Endothelial cell (in vitro differentiated cells): ENCODE data around the gene DNMT1. TPM values are rescaled to one million over a fixed set of nuclear protein-coding genes. Genes with fewer than 3 reads are reported as not detected.
A peak's percentile ranks its signal among the peaks of the same experiment; 100 is the strongest.

Source experiments
- DNase-seq: peaks from one replicate; pipeline ENCODE4 v3.0.0; 2021; ENCODE audit warnings: low spot score
- H3K27ac Mint-ChIP-seq: one replicate; pipeline ENCODE4 v1.8.0; 2021; ENCODE audit warnings: mixed read lengths, inconsistent platforms; ENCODE audit not compliant: unreplicated experiment
- H3K27me3 Mint-ChIP-seq: one replicate; pipeline ENCODE4 v1.8.0; 2021; ENCODE audit warnings: mild to moderate bottlenecking, moderate library complexity, mixed read lengths, inconsistent platforms; ENCODE audit not compliant: unreplicated experiment
- H3K36me3 Mint-ChIP-seq: one replicate; pipeline ENCODE4 v1.8.0; 2021; ENCODE audit warnings: mild to moderate bottlenecking, low read depth, mixed read lengths, inconsistent platforms; ENCODE audit not compliant: unreplicated experiment
- H3K4me1 Mint-ChIP-seq: one replicate; pipeline ENCODE4 v1.8.0; 2021; ENCODE audit warnings: mild to moderate bottlenecking, mixed read lengths, inconsistent platforms; ENCODE audit not compliant: unreplicated experiment
- H3K4me3 Mint-ChIP-seq: one replicate; pipeline ENCODE4 v1.8.0; 2021; ENCODE audit warnings: mild to moderate bottlenecking, mixed read lengths, inconsistent platforms; ENCODE audit not compliant: unreplicated experiment
- H3K9me3 Mint-ChIP-seq: one replicate; pipeline ENCODE4 v1.8.0; 2021; ENCODE audit warnings: mixed read lengths, inconsistent platforms; ENCODE audit not compliant: unreplicated experiment
- total RNA-seq: library from RNA; stranded (reverse); fragmentation: NEBNext Ultra II Directional; extraction: Animal tissue kit (Norgen Biotek cat#: 25700); gene quantifications from one replicate; pipeline ENCODE4 v1.2.1, GENCODE V29; 2021; ENCODE audit not compliant: unreplicated experiment
- TF ChIP-seq, protein P1 (sequence below): fragments of 200-600 bp; sonication (generic); IDR thresholded peaks from one replicate; pipeline ENCODE4 v1.5.0; 2021; ENCODE audit warnings: antibody characterized with exemption; ENCODE audit not compliant: unreplicated experiment

DNMT1 gene
- total RNA-seq, 1 donor from 2014 or later = 119 TPM

DNA sequence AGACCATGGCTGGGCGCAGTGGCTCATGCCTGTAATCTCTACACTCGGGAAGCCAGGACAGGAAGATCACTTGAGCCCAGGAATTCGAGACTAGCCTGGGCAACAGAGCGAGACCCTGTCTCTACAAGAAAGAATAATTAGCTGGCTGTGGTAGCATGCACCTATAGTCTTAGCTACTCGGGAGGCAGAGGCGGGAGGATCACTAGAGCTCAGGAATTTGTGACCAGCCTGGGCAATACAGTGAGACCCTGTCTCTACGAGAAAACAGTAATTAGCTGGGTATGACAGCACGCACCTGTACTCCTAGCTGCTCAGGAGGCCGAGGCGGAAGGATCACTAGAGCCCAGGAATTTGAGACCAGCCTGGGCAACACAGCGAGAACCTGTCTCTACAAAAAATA is 7.4 kb downstream of the DNMT1 start:
- H3K9me3 Mint-ChIP-seq = no peaks in the 10 kb centered on the region
- TF ChIP-seq, protein P1, sequence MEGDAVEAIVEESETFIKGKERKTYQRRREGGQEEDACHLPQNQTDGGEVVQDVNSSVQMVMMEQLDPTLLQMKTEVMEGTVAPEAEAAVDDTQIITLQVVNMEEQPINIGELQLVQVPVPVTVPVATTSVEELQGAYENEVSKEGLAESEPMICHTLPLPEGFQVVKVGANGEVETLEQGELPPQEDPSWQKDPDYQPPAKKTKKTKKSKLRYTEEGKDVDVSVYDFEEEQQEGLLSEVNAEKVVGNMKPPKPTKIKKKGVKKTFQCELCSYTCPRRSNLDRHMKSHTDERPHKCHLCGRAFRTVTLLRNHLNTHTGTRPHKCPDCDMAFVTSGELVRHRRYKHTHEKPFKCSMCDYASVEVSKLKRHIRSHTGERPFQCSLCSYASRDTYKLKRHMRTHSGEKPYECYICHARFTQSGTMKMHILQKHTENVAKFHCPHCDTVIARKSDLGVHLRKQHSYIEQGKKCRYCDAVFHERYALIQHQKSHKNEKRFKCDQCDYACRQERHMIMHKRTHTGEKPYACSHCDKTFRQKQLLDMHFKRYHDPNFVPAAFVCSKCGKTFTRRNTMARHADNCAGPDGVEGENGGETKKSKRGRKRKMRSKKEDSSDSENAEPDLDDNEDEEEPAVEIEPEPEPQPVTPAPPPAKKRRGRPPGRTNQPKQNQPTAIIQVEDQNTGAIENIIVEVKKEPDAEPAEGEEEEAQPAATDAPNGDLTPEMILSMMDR = no peak
- no peak overlapping the region for H3K4me3 Mint-ChIP-seq
- H3K27me3 Mint-ChIP-seq = peaks cover 3% of the 10 kb centered on the region
- H3K4me1 Mint-ChIP-seq = peaks cover 8% of the 10 kb centered on the region
- H3K27ac Mint-ChIP-seq = peak overlapping the region; percentile 70
- peaks cover 13% of the 10 kb centered on the region for H3K36me3 Mint-ChIP-seq
- DNase-seq = no peak

DNA sequence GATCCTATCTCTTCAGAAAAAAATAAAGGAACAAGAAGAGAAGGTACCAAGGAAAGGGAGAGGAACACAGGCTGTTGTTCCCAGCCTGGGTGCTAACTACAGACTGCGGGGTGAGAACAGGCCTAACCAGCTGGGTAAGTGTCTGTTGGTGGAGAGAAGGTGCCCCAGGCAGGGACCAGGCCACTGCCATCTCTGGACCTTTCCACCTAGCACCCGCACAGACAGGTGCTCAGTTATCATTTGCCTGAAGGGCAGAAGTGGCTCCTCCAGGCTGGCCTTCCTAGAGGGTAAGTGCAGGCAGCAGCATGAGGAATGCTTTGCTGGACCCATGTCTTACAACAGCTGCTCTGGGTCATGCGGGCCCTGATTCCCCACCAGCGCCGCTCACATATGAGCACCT is 10.1 kb downstream of the DNMT1 start:
- Mint-ChIP-seq H3K4me1 (peaks cover 8% of the 10 kb centered on the region), H3K9me3 (no peaks in the 10 kb centered on the region), H3K27ac (no peak overlapping the region), H3K36me3 (peaks cover 13% of the 10 kb centered on the region), H3K4me3 (no peak overlapping the region), H3K27me3 (peaks cover 2% of the 10 kb centered on the region)
- no peak for DNase-seq
- TF ChIP-seq, protein P1 = no peak

GRCh38 chr19:10183926-10184325 is 10.8 kb downstream of the DNMT1 start:
- Mint-ChIP-seq H3K36me3 (peaks cover 13% of the 10 kb centered on the region), H3K4me3 (no peak overlapping the region), H3K4me1 (peaks cover 8% of the 10 kb centered on the region), H3K27me3 (peaks cover 2% of the 10 kb centered on the region), H3K9me3 (no peaks in the 10 kb centered on the region), H3K27ac (no peak overlapping the region)
- DNase-seq = no peak
- TF ChIP-seq, protein P1 = no peak

- no peak for DNase-seq
- Mint-ChIP-seq H3K27me3 (peaks cover 2% of the 10 kb centered on the region), H3K9me3 (no peaks in the 10 kb centered on the region), H3K4me1 (peaks cover 8% of the 10 kb centered on the region), H3K27ac (no peak overlapping the region), H3K36me3 (peaks cover 9% of the 10 kb centered on the region), H3K4me3 (no peak overlapping the region)
- TF ChIP-seq, protein P1 = no peak
These were observed 11.9 kb downstream of the DNMT1 start for GRCh38 chr19:10182847-10183246.

- Mint-ChIP-seq H3K36me3 (peaks cover 9% of the 10 kb centered on the region), H3K9me3 (no peaks in the 10 kb centered on the region), H3K27ac (no peak overlapping the region), H3K4me3 (no peak overlapping the region), H3K27me3 (peaks cover 2% of the 10 kb centered on the region), H3K4me1 (peaks cover 4% of the 10 kb centered on the region)
- DNase-seq = no peak
- TF ChIP-seq, protein P1 = no peak
These were observed 12.7 kb downstream of the DNMT1 start for GRCh38 chr19:10182076-10182475.
